ENCODE results near the gene RPIA. TPM values are rescaled to one million over a fixed set of nuclear protein-coding genes. Genes with fewer than 3 reads are reported as not detected.
"Not testable (repeated sequence)": the region's sequence is repeated elsewhere in the genome, so short reads cannot be mapped to it uniquely, and the experiment has no call there.

The RPIA gene
- total RNA-seq, 4 donors from 2014 or later, result 3.3 to 6.8 (median 5.9) TPM

GRCh38 chr2:88760819-88761598 is 69.5 kb downstream of the RPIA start:
- no peak for DNase-seq
- H3K27ac ChIP-seq, result no peak overlapping the region
- TF ChIP-seq POLR2A (IDR thresholded peaks at IDR 0.05) (no peak), CTCF (IDR thresholded peaks at IDR 0.05 in 4 of 5, conservative IDR thresholded peaks at IDR 0.05 in 1 of 5) (no peak)
- no peaks in the 10 kb centered on the region for H3K36me3 ChIP-seq
- H3K4me1 ChIP-seq, result peaks cover 0 to 7% of the 10 kb centered on the region in 2 donors
- in situ Hi-C loops (cut with MboI; ENCODE audit: low sequenced_read_pairs in 4 of 4) (no loop called here), intact Hi-C loops (cut with DNase I; ENCODE audit: low total_unique reads) (no loop called here)
- no peaks in the 10 kb centered on the region for H3K9me3 ChIP-seq
- H3K27me3 ChIP-seq, result peaks cover 11 to 23% (median 16%) of the 10 kb centered on the region in 3 donors
- H3K4me3 ChIP-seq, result no peak overlapping the region
- ATAC-seq, result no peak

GRCh38 chr2:88764141-88764849 is 72.8 kb downstream of the RPIA start:
- peak overlapping the region in 1 of 4 donors; percentile 50 for H3K4me3 ChIP-seq
- no peak overlapping the region for H3K27ac ChIP-seq
- in situ Hi-C loops (cut with MboI; ENCODE audit: low sequenced_read_pairs in 4 of 4), result no loop called here
- H3K36me3 ChIP-seq, result no peaks in the 10 kb centered on the region
- no peak for ATAC-seq
- H3K4me1 ChIP-seq, result peaks cover 0 to 7% of the 10 kb centered on the region in 2 donors
- no peaks in the 10 kb centered on the region for H3K9me3 ChIP-seq
- TF ChIP-seq CTCF (IDR thresholded peaks at IDR 0.05 in 4 of 5, conservative IDR thresholded peaks at IDR 0.05 in 1 of 5) (no peak), POLR2A (IDR thresholded peaks at IDR 0.05) (no peak)
- no peak for DNase-seq
- intact Hi-C loops (cut with DNase I; ENCODE audit: low total_unique reads), result no loop called here
- peaks cover 11 to 23% (median 16%) of the 10 kb centered on the region in 3 donors for H3K27me3 ChIP-seq

GRCh38 chr2:88764850-88765153 is 73.3 kb downstream of the RPIA start:
- Histone ChIP-seq H3K4me1 (peaks cover 0 to 7% of the 10 kb centered on the region in 2 donors), H3K27ac (no peak overlapping the region), H3K9me3 (no peaks in the 10 kb centered on the region), H3K36me3 (no peaks in the 10 kb centered on the region), H3K27me3 (peaks cover 11 to 23% (median 16%) of the 10 kb centered on the region in 3 donors), H3K4me3 (peak overlapping the region; percentile 28 to 50 (median 38))
- DNase-seq, result no peak
- intact Hi-C loops (cut with DNase I; ENCODE audit: low total_unique reads), result no loop called here
- no peak for ATAC-seq
- in situ Hi-C loops (cut with MboI; ENCODE audit: low sequenced_read_pairs in 4 of 4), result no loop called here
- no peak for TF ChIP-seq CTCF (IDR thresholded peaks at IDR 0.05 in 4 of 5, conservative IDR thresholded peaks at IDR 0.05 in 1 of 5)
- no peak for TF ChIP-seq POLR2A (IDR thresholded peaks at IDR 0.05)

GRCh38 chr2:88765154-88765888 is 73.8 kb downstream of the RPIA start:
- ATAC-seq, result peak in 1 of 2 donors; percentile 36
- Histone ChIP-seq H3K36me3 (no peaks in the 10 kb centered on the region), H3K9me3 (no peaks in the 10 kb centered on the region), H3K4me3 (peak overlapping the region; percentile 28 to 50 (median 38)), H3K27ac (no peak overlapping the region), H3K4me1 (peaks cover 0 to 7% of the 10 kb centered on the region in 2 donors), H3K27me3 (peaks cover 11 to 23% (median 16%) of the 10 kb centered on the region in 3 donors)
- DNase-seq, result no peak
- in situ Hi-C loops (cut with MboI; ENCODE audit: low sequenced_read_pairs in 4 of 4), result no loop called here
- TF ChIP-seq CTCF (IDR thresholded peaks at IDR 0.05 in 4 of 5, conservative IDR thresholded peaks at IDR 0.05 in 1 of 5) (no peak), POLR2A (IDR thresholded peaks at IDR 0.05) (no peak)
- intact Hi-C loops (cut with DNase I; ENCODE audit: low total_unique reads), result no loop called here

GRCh38 chr2:88765889-88766481 is 74.5 kb downstream of the RPIA start:
- Histone ChIP-seq H3K4me3 (peak overlapping the region; percentile 28 to 50 (median 38)), H3K27me3 (peaks cover 11 to 23% (median 16%) of the 10 kb centered on the region in 3 donors)
- H3K9me3 ChIP-seq; H3K4me1 ChIP-seq; ATAC-seq; DNase-seq; in situ Hi-C loops (cut with MboI; ENCODE audit: low sequenced_read_pairs in 4 of 4); intact Hi-C loops (cut with DNase I; ENCODE audit: low total_unique reads); H3K36me3 ChIP-seq; H3K27ac ChIP-seq: not testable (repeated sequence)
